ENCODE measurements around the gene ZNF653. TPM values are rescaled to one million over a fixed set of nuclear protein-coding genes. Genes with fewer than 3 reads are reported as not detected.
"Not testable (repeated sequence)": the region's sequence is repeated elsewhere in the genome, so short reads cannot be mapped to it uniquely, and the experiment has no call there.

The ZNF653 gene
- total RNA-seq, 1 donor from 2014 or later: 7.7 TPM

GRCh38 chr19:11435833-11436313 lies 69.8 kb downstream of the ZNF653 start:
- TF ChIP-seq, protein P1, sequence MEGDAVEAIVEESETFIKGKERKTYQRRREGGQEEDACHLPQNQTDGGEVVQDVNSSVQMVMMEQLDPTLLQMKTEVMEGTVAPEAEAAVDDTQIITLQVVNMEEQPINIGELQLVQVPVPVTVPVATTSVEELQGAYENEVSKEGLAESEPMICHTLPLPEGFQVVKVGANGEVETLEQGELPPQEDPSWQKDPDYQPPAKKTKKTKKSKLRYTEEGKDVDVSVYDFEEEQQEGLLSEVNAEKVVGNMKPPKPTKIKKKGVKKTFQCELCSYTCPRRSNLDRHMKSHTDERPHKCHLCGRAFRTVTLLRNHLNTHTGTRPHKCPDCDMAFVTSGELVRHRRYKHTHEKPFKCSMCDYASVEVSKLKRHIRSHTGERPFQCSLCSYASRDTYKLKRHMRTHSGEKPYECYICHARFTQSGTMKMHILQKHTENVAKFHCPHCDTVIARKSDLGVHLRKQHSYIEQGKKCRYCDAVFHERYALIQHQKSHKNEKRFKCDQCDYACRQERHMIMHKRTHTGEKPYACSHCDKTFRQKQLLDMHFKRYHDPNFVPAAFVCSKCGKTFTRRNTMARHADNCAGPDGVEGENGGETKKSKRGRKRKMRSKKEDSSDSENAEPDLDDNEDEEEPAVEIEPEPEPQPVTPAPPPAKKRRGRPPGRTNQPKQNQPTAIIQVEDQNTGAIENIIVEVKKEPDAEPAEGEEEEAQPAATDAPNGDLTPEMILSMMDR (IDR thresholded peaks at IDR 0.05; ENCODE audit: unreplicated experiment): no peak
- peaks cover 4% of the 10 kb centered on the region for H3K36me3 Mint-ChIP-seq (ENCODE audit: low read depth, unreplicated experiment)
- H3K27ac Mint-ChIP-seq (ENCODE audit: unreplicated experiment): peak overlapping the region; percentile 100
- no peaks in the 10 kb centered on the region for H3K9me3 Mint-ChIP-seq (ENCODE audit: unreplicated experiment)
- H3K4me3 Mint-ChIP-seq (ENCODE audit: unreplicated experiment): peak overlapping the region; percentile 99
- peak; percentile 40 for DNase-seq (ENCODE audit: low spot score)
- H3K27me3 Mint-ChIP-seq (ENCODE audit: unreplicated experiment): peaks cover 17% of the 10 kb centered on the region
- H3K4me1 Mint-ChIP-seq (ENCODE audit: unreplicated experiment): peaks cover 16% of the 10 kb centered on the region

DNA sequence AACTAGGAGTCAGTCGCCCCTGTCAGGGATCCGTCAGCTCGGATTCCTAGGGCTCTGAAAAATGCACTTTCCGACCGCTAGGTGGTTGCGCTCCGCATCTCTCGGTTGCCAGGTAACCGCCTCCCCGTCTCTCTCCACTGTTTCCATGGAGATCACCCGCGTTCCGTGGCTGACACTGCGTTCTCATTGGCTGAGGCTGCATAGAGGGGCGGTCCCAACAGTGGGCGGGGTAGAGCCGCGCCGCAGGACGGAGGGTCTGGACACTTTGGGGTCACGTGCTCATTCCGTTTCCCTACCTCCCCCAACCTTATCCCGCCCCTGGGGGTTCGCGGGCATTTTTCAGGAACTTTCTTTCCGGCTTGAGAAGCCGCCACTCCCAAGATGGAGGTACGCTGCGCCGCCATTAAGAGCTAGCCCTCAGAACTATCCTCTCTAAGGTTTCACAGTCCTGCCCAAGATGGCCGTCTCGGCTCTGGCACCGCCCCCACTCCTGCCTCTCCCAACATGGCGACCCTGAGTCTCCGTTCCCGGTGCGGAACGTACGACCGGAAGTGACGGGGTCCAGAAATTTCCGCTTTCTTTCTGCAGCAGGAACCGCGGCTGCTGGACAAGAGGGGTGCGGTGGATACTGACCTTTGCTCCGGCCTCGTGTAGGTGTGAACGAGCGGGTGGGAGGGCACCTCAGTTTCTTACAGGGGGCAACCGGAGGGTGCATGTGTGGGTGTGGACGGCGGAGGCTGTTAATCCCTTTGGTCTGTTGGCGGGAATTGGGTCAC lies 70.4 kb downstream of the ZNF653 start, which contains the start of the genes ODAD3 and PRKCSH:
TSS of gene ODAD3 (minus strand) at position 65 of the 776 bp plus-strand sequence. CDS start 105 bp downstream, outside the sequence.
TSS of gene PRKCSH (plus strand) at position 579 of the 776 bp plus-strand sequence. CDS start 483 bp downstream, outside the sequence.
- H3K27me3 Mint-ChIP-seq (ENCODE audit: unreplicated experiment): peaks cover 17% of the 10 kb centered on the region
- no peaks in the 10 kb centered on the region for H3K9me3 Mint-ChIP-seq (ENCODE audit: unreplicated experiment)
- peak; percentile 99 for DNase-seq (ENCODE audit: low spot score)
- peaks cover 3% of the 10 kb centered on the region for H3K36me3 Mint-ChIP-seq (ENCODE audit: low read depth, unreplicated experiment)
- peaks cover 16% of the 10 kb centered on the region for H3K4me1 Mint-ChIP-seq (ENCODE audit: unreplicated experiment)
- TF ChIP-seq, protein P1 (IDR thresholded peaks at IDR 0.05; ENCODE audit: unreplicated experiment): peak; percentile 95
- H3K27ac Mint-ChIP-seq (ENCODE audit: unreplicated experiment): peak within 1 kb of the TSS; percentile 100
- H3K4me3 Mint-ChIP-seq (ENCODE audit: unreplicated experiment): peak within 1 kb of the TSS; percentile 99

GRCh38 chr19:11434703-11435056 lies 71.0 kb downstream of the ZNF653 start:
- no peak for DNase-seq (ENCODE audit: low spot score)
- peaks cover 16% of the 10 kb centered on the region for H3K4me1 Mint-ChIP-seq (ENCODE audit: unreplicated experiment)
- peak overlapping the region; percentile 100 for H3K27ac Mint-ChIP-seq (ENCODE audit: unreplicated experiment)
- TF ChIP-seq, protein P1 (IDR thresholded peaks at IDR 0.05; ENCODE audit: unreplicated experiment): no peak
- H3K27me3 Mint-ChIP-seq (ENCODE audit: unreplicated experiment): peaks cover 17% of the 10 kb centered on the region
- peaks cover 3% of the 10 kb centered on the region for H3K36me3 Mint-ChIP-seq (ENCODE audit: low read depth, unreplicated experiment)
- H3K4me3 Mint-ChIP-seq (ENCODE audit: unreplicated experiment): peak overlapping the region; percentile 99
- H3K9me3 Mint-ChIP-seq (ENCODE audit: unreplicated experiment): no peaks in the 10 kb centered on the region

- not testable (repeated sequence) for DNase-seq (ENCODE audit: low spot score); H3K9me3 Mint-ChIP-seq (ENCODE audit: unreplicated experiment); H3K36me3 Mint-ChIP-seq (ENCODE audit: low read depth, unreplicated experiment); H3K4me3 Mint-ChIP-seq (ENCODE audit: unreplicated experiment); H3K27ac Mint-ChIP-seq (ENCODE audit: unreplicated experiment)
- H3K4me1 Mint-ChIP-seq (ENCODE audit: unreplicated experiment): peaks cover 16% of the 10 kb centered on the region
- H3K27me3 Mint-ChIP-seq (ENCODE audit: unreplicated experiment): peaks cover 14% of the 10 kb centered on the region
Measured at GRCh38 chr19:11433526-11433925, 72.1 kb downstream of the ZNF653 start.

Small RNA genes within 50 kb of the gene (microRNA-seq; reads per million reads assigned to microRNA genes)
- gene MIR7974 (ENCODE audit: unreplicated experiment): 0.77 reads per million, percentile 4 among the genes with 10 or more reads in this experiment

Other genes starting within 250 kb of the ZNF653 start
- gene DOCK6, start 243.3 kb downstream of the ZNF653 start, total RNA-seq (ENCODE audit: unreplicated experiment): 411 TPM
- not detected for gene TSPAN16, start 209.7 kb downstream of the ZNF653 start, total RNA-seq (ENCODE audit: unreplicated experiment)
- 76.0 TPM for gene RAB3D, start 166.2 kb downstream of the ZNF653 start, total RNA-seq (ENCODE audit: unreplicated experiment)
- 68.9 TPM for gene TMEM205, start 159.6 kb downstream of the ZNF653 start, total RNA-seq (ENCODE audit: unreplicated experiment)
- gene CCDC159, start 159.3 kb downstream of the ZNF653 start, total RNA-seq (ENCODE audit: unreplicated experiment): 22.3 TPM
- 13.7 TPM for gene PLPPR2, start 150.4 kb downstream of the ZNF653 start, total RNA-seq (ENCODE audit: unreplicated experiment)
- 3.3 TPM for gene SWSAP1, start 131.2 kb downstream of the ZNF653 start, total RNA-seq (ENCODE audit: unreplicated experiment)
- 18.4 TPM for gene EPOR, start 121.5 kb downstream of the ZNF653 start, total RNA-seq (ENCODE audit: unreplicated experiment)
- 0.69 TPM for gene RGL3, start 86.5 kb downstream of the ZNF653 start, total RNA-seq (ENCODE audit: unreplicated experiment)
- gene ODAD3, start 70.7 kb downstream of the ZNF653 start, total RNA-seq (ENCODE audit: unreplicated experiment): 0.64 TPM
- 466 TPM for gene PRKCSH, start 70.2 kb downstream of the ZNF653 start, total RNA-seq (ENCODE audit: unreplicated experiment)
- gene ELAVL3, start 24.8 kb downstream of the ZNF653 start, total RNA-seq (ENCODE audit: unreplicated experiment): 0.54 TPM
- gene ECSIT, start 23.3 kb upstream of the ZNF653 start, total RNA-seq (ENCODE audit: unreplicated experiment): 16.7 TPM
- 1.5 TPM for gene CNN1, start 33.0 kb upstream of the ZNF653 start, total RNA-seq (ENCODE audit: unreplicated experiment)
- gene ELOF1, start 53.4 kb upstream of the ZNF653 start, total RNA-seq (ENCODE audit: unreplicated experiment): 44.0 TPM
- gene ACP5, start 71.8 kb upstream of the ZNF653 start, total RNA-seq (ENCODE audit: unreplicated experiment): 0.95 TPM
- gene ZNF627, start 91.6 kb upstream of the ZNF653 start, total RNA-seq (ENCODE audit: unreplicated experiment): 21.9 TPM
- gene ZNF823, start 233.1 kb upstream of the ZNF653 start, total RNA-seq (ENCODE audit: unreplicated experiment): 6.7 TPM

Data from endothelial cell (in vitro differentiated cells).